ENCODE results near the gene ESPN. TPM values are rescaled to one million over a fixed set of nuclear protein-coding genes. Genes with fewer than 3 reads are reported as not detected.
"Not testable (repeated sequence)": the region's sequence is repeated elsewhere in the genome, so short reads cannot be mapped to it uniquely, and the experiment has no call there.

The ESPN gene
- total and polyA plus RNA-seq, 7 donors, result 0.55 to 202 (median 86.5) TPM; not detected in 2

DNA sequence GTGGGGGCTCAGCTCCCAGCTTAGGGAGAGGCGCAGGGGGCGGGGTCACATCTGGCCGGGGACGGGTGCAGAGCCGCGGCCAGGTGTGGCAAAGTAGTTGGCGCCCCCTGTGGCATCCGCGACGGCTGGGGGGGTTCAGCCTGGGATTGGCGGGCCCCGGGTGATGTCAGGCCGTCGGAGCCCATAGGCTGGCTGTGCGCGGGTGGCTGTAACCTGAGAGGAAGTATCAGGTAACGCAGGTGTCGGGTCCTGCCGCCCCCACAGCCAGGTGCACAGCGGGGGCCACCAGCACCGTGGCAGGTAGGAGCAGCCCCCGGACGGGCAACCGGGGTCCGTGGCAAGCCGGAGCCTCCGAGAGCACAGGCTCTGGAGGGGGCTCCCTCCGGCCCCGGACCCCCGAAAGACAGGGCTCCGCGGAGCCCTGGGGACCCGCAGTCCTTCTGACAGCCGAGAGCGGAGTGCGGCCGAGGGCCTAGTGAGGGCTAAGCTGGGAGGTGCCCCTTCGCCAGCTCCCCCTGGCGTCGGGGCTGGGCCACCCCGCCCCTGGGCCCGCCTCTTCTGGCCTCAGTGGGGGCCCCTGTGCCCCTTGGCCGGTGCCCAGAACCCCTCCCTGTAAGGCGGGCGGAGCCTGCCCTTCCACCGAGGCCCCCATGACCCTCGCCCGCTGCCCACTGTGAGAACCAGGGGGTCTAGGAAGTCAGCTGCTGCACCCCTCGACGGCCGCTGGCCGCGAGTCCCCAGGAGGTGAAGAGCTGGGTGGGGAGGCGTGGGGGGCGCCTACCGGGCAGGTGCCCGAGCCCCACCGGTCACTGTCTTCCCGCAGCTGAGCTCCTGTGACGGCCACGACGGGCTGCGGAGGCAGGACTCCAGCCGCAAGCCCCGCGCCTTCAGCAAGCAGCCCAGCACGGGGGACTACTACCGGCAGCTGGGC is 23.5 kb downstream of the ESPN start:
- 2 to 3% methylated on average over 68 of the region's 68 CpGs for WGBS, 2 donors
- Histone ChIP-seq H3K27me3 (peaks cover 32 to 83% (median 68%) of the 10 kb centered on the region in 3 donors), H3K4me1 (peaks cover 0 to 24% (median 20%) of the 10 kb centered on the region in 4 donors), H3K27ac (no peak overlapping the region), H3K4me3 (peak overlapping the region in 3 of 4 donors; percentile 17 to 24 (median 23)), H3K36me3 (no peaks in the 10 kb centered on the region), H3K9me3 (no peaks in the 10 kb centered on the region)
- intact Hi-C loops (cut with DNase I), result no loop called here
- no peak for TF ChIP-seq EP300 (IDR thresholded peaks at IDR 0.05)
- no peak for TF ChIP-seq POLR2A (IDR thresholded peaks at IDR 0.05)
- TF ChIP-seq POLR2AphosphoS5 (IDR thresholded peaks at IDR 0.05), result no peak
- TF ChIP-seq, protein P1, sequence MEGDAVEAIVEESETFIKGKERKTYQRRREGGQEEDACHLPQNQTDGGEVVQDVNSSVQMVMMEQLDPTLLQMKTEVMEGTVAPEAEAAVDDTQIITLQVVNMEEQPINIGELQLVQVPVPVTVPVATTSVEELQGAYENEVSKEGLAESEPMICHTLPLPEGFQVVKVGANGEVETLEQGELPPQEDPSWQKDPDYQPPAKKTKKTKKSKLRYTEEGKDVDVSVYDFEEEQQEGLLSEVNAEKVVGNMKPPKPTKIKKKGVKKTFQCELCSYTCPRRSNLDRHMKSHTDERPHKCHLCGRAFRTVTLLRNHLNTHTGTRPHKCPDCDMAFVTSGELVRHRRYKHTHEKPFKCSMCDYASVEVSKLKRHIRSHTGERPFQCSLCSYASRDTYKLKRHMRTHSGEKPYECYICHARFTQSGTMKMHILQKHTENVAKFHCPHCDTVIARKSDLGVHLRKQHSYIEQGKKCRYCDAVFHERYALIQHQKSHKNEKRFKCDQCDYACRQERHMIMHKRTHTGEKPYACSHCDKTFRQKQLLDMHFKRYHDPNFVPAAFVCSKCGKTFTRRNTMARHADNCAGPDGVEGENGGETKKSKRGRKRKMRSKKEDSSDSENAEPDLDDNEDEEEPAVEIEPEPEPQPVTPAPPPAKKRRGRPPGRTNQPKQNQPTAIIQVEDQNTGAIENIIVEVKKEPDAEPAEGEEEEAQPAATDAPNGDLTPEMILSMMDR (IDR thresholded peaks at IDR 0.05), result no peak
- DNase-seq, result no peak

DNA sequence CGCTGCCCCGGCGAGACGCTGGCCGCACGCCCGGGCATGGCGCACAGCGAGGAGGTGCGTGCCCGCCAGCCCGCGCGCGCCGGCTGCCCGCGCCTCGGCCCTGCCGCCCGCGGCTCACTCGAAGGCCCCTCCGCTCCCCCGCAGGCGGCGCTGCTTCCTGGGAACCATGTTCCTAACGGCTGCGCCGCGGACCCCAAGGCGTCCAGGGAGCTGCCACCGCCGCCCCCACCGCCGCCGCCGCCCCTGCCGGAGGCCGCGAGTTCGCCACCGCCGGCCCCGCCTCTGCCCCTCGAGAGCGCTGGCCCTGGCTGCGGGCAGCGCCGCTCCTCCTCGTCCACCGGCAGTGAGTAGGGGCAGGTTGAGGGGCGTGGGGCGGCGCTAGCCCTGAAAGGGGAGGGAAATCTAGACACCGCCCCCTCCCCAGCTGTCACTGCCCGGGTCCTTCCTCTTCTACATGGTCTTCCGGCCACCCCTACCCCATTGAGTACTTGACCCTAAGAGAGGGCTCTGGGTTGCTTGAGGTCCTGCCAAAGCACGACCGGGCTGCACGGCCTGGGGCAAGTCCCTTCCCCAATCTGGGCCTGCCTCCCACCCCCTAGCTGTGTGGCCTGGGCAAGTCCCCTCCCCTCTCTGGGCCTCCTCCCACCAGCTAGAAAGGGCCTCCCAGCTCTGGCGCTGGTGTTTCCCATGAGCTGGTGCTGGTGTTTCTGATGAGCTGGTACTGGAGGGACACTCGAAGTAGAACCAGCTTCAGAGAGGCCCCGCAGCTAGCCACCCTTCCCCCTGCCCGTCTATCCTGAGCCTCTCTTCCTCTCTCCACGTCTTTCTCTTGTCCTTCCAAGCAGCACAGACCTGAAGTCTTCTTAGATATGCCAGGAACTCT is 24.4 kb downstream of the ESPN start:
- TF ChIP-seq POLR2AphosphoS5 (IDR thresholded peaks at IDR 0.05) (no peak), EP300 (IDR thresholded peaks at IDR 0.05) (no peak), POLR2A (IDR thresholded peaks at IDR 0.05) (no peak)
- TF ChIP-seq, protein P1 (IDR thresholded peaks at IDR 0.05), result no peak
- Histone ChIP-seq H3K4me1 (peaks cover 0 to 25% (median 20%) of the 10 kb centered on the region in 4 donors), H3K4me3 (peak overlapping the region in 3 of 4 donors; percentile 17 to 24 (median 23)), H3K27ac (no peak overlapping the region), H3K36me3 (no peaks in the 10 kb centered on the region), H3K9me3 (no peaks in the 10 kb centered on the region), H3K27me3 (peaks cover 35 to 86% (median 75%) of the 10 kb centered on the region in 3 donors)
- DNase-seq, result no peak
- intact Hi-C loops (cut with DNase I), result no loop called here
- 6 to 9% methylated on average over 65 to 66 of the region's 66 CpGs for WGBS, 2 donors

DNA sequence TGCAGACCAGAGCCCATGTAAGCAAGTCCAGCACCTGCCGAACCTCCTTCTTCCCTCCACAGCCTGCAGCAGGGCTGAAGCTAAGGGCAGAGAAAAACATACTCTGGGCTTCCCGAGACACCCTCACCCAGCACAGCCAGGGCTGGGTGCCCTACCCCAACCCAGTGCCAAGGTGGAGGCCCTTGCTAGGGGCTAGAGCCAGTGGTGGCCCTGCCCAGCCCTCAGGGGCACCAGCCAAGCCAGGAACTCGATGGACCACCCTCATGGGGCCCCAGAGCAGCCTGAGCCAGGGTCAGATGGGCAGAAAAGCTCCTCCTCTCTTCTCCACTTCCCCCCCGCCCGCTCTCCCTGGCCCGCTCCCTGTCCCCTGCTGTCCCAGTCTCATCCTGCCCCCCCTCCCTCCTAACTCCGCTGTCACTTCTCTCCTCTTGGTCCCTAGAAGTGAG is 25.5 kb downstream of the ESPN start:
- Histone ChIP-seq H3K36me3 (no peaks in the 10 kb centered on the region), H3K4me3 (no peak overlapping the region), H3K27me3 (peaks cover 39 to 94% (median 85%) of the 10 kb centered on the region in 3 donors), H3K27ac (no peak overlapping the region), H3K4me1 (peaks cover 0 to 36% (median 20%) of the 10 kb centered on the region in 4 donors), H3K9me3 (no peaks in the 10 kb centered on the region)
- 32 to 49% methylated on average over 7 of the region's 7 CpGs for WGBS, 2 donors
- no peak for DNase-seq
- intact Hi-C loops (cut with DNase I), result no loop called here
- TF ChIP-seq, protein P1 (IDR thresholded peaks at IDR 0.05), result no peak
- no peak for TF ChIP-seq EP300 (IDR thresholded peaks at IDR 0.05)
- no peak for TF ChIP-seq POLR2A (IDR thresholded peaks at IDR 0.05)
- TF ChIP-seq POLR2AphosphoS5 (IDR thresholded peaks at IDR 0.05), result no peak

DNA sequence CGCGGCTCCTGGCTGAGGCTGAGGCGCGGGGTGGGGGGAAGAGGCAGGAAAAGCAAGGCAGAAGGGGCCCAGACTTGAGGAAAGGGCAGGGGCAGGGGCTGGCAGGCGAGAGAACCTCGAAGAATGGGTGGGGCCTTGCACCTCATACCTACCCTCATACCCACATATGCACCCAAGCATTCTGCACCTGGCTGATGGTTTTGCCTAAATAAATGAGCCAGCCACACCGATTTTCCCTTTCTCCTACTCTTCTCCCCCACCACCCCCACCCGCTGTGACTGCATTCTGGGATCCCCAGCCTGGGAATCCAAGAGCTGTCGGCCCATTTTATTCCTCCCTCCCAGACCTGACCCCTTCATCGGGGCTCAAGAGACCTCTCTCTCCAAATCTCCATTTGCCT is 25.9 kb downstream of the ESPN start:
- H3K36me3 ChIP-seq; DNase-seq; H3K4me3 ChIP-seq; intact Hi-C loops (cut with DNase I); H3K27ac ChIP-seq; H3K9me3 ChIP-seq: not testable (repeated sequence)
- Histone ChIP-seq H3K4me1 (peaks cover 0 to 39% (median 21%) of the 10 kb centered on the region in 4 donors), H3K27me3 (peaks cover 43 to 94% (median 90%) of the 10 kb centered on the region in 3 donors)
- 24 to 29% methylated on average over 10 of the region's 10 CpGs for WGBS, 2 donors

Measured in sigmoid colon (tissue), 7 donors.